MCF 10A (cell line): ENCODE data around the gene BBS10. TPM values are rescaled to one million over a fixed set of nuclear protein-coding genes. Genes with fewer than 3 reads are reported as not detected.

ENCODE experiments used
- BruUV-seq: library from RNA; stranded (reverse); fragments of 400-500 nt; replicated peaks from 2 replicates; lab custom pipeline; 2021; lab: Mats Ljungman, UMichigan
- CTCF ChIA-PET: fragments of 300-600 bp; sonication (Branson Sonifier 250); formaldehyde crosslinking; extraction: SDS; loops from one replicate; lab custom pipeline; 2021; ENCODE audit warnings: antibody characterized with exemption, inconsistent platforms; lab: Yijun Ruan, JAX
- POLR2A ChIA-PET: fragments of 300-600, 350-650 bp; sonication (Branson Sonifier 250); formaldehyde crosslinking; extraction: SDS; loops from one replicate; lab custom pipeline; 2020; ENCODE audit warnings: antibody characterized with exemption, inconsistent platforms; lab: Yijun Ruan, JAX
- DNase-seq: peaks from one replicate; pipeline ENCODE4 v3.0.0-alpha.2; 2018; ENCODE audit not compliant: unreplicated experiment
- H3K27ac Mint-ChIP-seq: one replicate; pipeline ENCODE4 v1.8.0; 2022; ENCODE audit warnings: mild to moderate bottlenecking, low read depth, mixed read lengths; ENCODE audit not compliant: unreplicated experiment
- H3K27me3 Mint-ChIP-seq: one replicate; pipeline ENCODE4 v1.8.0; 2022; ENCODE audit warnings: mixed read lengths; ENCODE audit not compliant: insufficient read depth, unreplicated experiment
- H3K36me3 Mint-ChIP-seq: one replicate; pipeline ENCODE4 v1.8.0; 2022; ENCODE audit warnings: mild to moderate bottlenecking, moderate library complexity, mixed read lengths; ENCODE audit not compliant: insufficient read depth, unreplicated experiment
- H3K4me1 Mint-ChIP-seq: one replicate; pipeline ENCODE4 v1.8.0; 2022; ENCODE audit warnings: mixed read lengths; ENCODE audit not compliant: insufficient read depth, unreplicated experiment
- H3K4me3 Mint-ChIP-seq: one replicate; pipeline ENCODE4 v1.8.0; 2022; ENCODE audit warnings: mild to moderate bottlenecking, moderate library complexity, mixed read lengths; ENCODE audit not compliant: unreplicated experiment
- H3K9me3 Mint-ChIP-seq: one replicate; pipeline ENCODE4 v1.8.0; 2022; ENCODE audit warnings: mixed read lengths; ENCODE audit not compliant: unreplicated experiment
- CTCF ChIP-seq: fragments of 200-600 bp; IDR thresholded peaks from one replicate; pipeline ENCODE4 v1.8.0; 2022; ENCODE audit warnings: antibody characterized with exemption, mild to moderate bottlenecking; ENCODE audit not compliant: unreplicated experiment
- intact Hi-C: fragments of 100-400 bp; cut with micrococcal nuclease; formaldehyde crosslinking; loops from 2 replicates; pipeline ENCODE4 v1.14.1; 2022
- total RNA-seq: library from RNA; stranded (reverse); gene quantifications from 2 replicates; pipeline ENCODE4 v1.2.3, GENCODE V29; 2022

BBS10 gene
- total RNA-seq, 1 experiment from 2014 or later: 5.9 TPM

- no peak for DNase-seq
- no peak overlapping the region for H3K27ac Mint-ChIP-seq
- H3K9me3 Mint-ChIP-seq: peaks cover 8% of the 10 kb centered on the region
- no peaks in the 10 kb centered on the region for H3K36me3 Mint-ChIP-seq
- ChIA-PET CTCF (no interaction called here), POLR2A (interaction anchor here (0.6 to 1.6 kb wide), 2 partner anchors 57 to 1013 kb away, joined by 3 read pairs; no protein-coding TSS in a partner anchor)
- TF ChIP-seq CTCF: no peak
- intact Hi-C loops: no loop called here
- no peaks in the 10 kb centered on the region for H3K27me3 Mint-ChIP-seq
- peaks cover 6% of the 10 kb centered on the region for H3K4me1 Mint-ChIP-seq
- BruUV-seq: no TSS peak
- no peak overlapping the region for H3K4me3 Mint-ChIP-seq
These were observed 31.7 kb downstream of the BBS10 start for GRCh38 chr12:76316468-76316867.

DNA sequence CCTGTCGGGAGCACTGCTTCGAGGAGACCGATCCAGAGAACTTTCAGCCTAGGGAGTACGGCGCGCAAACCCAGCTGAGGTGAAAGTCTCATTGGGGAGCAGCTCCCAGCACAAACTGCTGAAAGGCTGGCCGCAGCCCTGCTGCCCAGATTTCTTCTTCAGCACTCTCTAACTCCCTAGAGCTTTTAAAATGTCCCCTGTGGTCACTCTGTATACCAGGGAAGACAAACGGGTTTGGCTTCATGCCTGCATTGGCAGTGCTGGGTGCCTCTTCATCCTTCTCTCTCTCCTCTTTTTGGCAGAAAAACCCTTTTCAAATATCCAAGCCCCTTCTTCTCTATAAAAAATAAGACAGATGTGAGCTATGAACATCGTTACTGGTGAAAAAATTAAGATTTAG is 34.9 kb downstream of the BBS10 start:
- no peak for TF ChIP-seq CTCF
- POLR2A ChIA-PET: no interaction called here
- Mint-ChIP-seq H3K9me3 (no peaks in the 10 kb centered on the region), H3K27ac (no peak overlapping the region), H3K4me3 (no peak overlapping the region), H3K27me3 (no peaks in the 10 kb centered on the region), H3K4me1 (peaks cover 13% of the 10 kb centered on the region), H3K36me3 (no peaks in the 10 kb centered on the region)
- intact Hi-C loops: no loop called here
- no peak for DNase-seq
- CTCF ChIA-PET: no interaction called here
- BruUV-seq: no TSS peak

DNA sequence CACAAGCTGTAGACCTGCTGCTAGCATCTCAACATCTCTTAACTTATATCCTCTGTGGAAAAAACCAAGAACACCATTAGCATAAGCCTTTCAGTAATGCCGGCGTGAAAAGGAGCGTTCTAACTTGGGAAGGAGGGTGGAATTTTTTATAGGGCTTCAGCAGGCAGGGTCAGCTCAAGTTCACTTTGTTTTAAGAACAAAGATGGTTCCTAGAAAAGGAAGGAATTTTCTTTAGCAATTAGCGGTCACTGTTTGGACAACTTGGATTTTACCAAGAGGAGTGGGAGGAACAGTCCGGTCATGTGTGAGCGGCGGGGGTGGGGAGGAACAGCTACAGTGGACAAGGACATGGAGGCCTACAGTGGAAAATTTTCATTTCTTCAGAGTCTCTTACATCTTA is 35.9 kb downstream of the BBS10 start:
- CTCF ChIA-PET: interaction anchor here (0.5 to 0.7 kb wide), 4 partner anchors 35 to 944 kb away, joined by 3 to 4 read pairs (median 4); no protein-coding TSS in a partner anchor
- no peak overlapping the region for H3K27ac Mint-ChIP-seq

DNA sequence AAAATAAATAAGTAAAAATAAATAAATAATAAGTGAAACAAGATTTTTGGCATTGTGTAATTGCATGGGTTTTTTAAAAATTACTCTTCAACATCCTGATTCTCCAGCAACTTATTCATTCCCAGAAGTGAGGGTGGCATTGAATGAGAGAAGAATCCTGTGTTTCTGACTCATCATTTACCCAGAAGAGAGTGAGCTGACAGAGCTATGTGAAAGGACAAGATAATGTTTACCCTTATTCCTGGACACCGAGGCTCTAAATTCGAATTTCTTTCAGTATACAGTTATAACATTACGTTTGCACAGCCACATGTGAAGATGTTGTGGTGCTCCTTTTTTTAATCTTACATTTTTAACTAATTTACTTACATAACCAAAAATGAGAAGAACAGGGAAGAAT is 36.4 kb downstream of the BBS10 start:
- H3K36me3 Mint-ChIP-seq: no peaks in the 10 kb centered on the region
- no peak overlapping the region for H3K27ac Mint-ChIP-seq
- H3K4me1 Mint-ChIP-seq: peaks cover 20% of the 10 kb centered on the region
- no peaks in the 10 kb centered on the region for H3K9me3 Mint-ChIP-seq
- intact Hi-C loops: no loop called here
- no peak for TF ChIP-seq CTCF
- DNase-seq: peak; percentile 23
- ChIA-PET CTCF (interaction anchor here (0.5 to 0.7 kb wide), 3 partner anchors 36 to 368 kb away, joined by 3 to 4 read pairs (median 4); no protein-coding TSS in a partner anchor), POLR2A (no interaction called here)
- BruUV-seq: no TSS peak
- H3K27me3 Mint-ChIP-seq: no peaks in the 10 kb centered on the region
- H3K4me3 Mint-ChIP-seq: no peak overlapping the region

More for the DNA sequence above, 35.9 kb downstream of the BBS10 start:
- DNase-seq: no peak
- Mint-ChIP-seq H3K9me3 (no peaks in the 10 kb centered on the region), H3K27me3 (no peaks in the 10 kb centered on the region), H3K4me3 (no peak overlapping the region), H3K36me3 (no peaks in the 10 kb centered on the region), H3K4me1 (peaks cover 15% of the 10 kb centered on the region)
- intact Hi-C loops: no loop called here
- TF ChIP-seq CTCF: no peak
- POLR2A ChIA-PET: no interaction called here
- no TSS peak for BruUV-seq
